Measurements from ENCODE around the gene GFY. TPM values are rescaled to one million over a fixed set of nuclear protein-coding genes. Genes with fewer than 3 reads are reported as not detected.
A peak's percentile ranks its signal among the peaks of the same experiment; 100 is the strongest.

The GFY gene, protein sequence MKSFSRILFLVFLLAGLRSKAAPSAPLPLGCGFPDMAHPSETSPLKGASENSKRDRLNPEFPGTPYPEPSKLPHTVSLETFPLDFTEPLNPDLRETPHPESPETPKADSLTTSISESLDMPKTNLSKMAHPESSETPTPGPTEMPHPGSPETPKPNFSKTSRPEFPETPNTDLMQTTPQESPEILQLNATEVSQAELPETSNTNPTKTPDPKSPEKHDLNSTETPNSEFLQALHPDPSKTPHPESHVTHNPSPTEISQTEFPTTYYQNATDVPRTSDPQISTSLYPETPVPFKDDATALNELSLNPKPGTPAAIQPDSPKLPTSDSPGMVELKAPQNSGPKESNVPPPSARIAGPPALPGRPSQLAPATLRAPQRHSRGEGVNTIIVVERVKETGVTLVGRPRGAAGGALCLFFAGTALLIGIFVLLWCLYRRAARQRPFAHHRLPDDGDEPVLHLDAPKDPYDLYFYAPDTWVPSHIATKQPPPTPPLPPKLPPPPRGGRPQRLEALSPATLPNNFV
- total RNA-seq (2014; rRNA removed; shearing (Covaris generic); ENCODE audit: low replicate concordance), result not detected in 2 replicates

DNA sequence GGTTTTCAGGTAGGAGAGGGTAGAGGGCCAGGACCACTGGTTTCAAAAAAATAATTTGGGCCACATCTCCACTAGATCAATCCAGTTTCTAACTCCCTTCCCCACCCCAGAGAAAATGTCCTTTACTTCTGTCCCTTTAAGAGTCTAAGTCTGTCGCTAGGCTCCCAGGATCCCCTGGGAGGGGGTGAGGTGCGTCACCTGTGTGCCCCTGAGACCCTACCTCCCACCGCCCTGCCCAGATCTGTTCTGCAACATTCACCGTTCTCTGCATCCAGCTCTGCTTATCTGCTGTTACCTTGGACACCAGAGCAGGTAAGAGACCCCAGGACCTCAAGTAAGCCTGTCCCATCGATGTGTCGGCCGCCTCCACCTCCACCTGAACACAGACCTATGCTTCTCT is at the start of gene GFY:
Gene GFY, plus strand, starts transcription at position 211 of the 400 bp plus-strand sequence. CDS start 1,043 bp downstream, outside the sequence.
- DNase-seq (ENCODE audit: low read depth), result no peak
- in situ Hi-C loops (cut with HindIII; ENCODE audit: low pct_unique_long_range_greater_than_20kb, low sequenced_read_pairs), result no loop called here

DNA sequence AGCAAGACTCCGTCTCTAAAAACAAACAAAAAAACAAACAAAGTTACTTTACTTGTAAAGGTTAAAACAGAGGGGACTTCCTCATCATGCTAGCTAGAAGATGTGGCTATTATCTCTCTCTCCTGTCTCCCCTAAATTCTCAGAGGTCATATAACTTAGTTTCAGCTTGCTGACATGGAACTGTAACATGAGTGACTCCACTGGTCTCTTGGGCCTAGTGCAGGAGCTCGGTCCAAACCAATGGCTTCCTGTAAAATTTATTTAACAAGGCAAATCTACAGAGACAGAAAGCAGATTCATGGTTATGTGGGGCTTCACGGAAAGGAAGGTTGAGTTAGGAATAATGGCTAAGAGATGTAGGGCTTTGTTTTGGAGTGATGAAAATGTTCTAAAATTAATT is 46.7 kb upstream of the GFY start:
- no peak for DNase-seq (ENCODE audit: low read depth)
- in situ Hi-C loops (cut with HindIII; ENCODE audit: low pct_unique_long_range_greater_than_20kb, low sequenced_read_pairs), result no loop called here

DNA sequence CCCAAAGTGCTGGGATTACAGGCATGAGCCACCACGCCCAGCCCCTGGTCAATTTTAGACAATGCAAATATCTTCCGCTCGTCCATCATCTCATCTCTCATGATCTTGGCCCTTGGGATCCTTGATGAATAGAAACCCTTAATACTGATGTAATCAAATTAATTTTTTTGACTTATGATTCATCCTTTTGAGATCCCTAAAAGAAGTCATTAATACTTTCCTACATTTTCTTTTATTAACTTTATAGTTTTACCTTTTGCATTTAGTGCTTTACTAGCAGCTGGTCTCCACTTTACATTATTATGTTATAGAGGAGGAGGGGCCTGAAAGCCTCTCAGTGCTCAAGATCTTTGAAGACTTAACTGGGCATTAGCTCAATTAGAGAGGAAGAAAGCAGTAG is 44.8 kb upstream of the GFY start:
- in situ Hi-C loops (cut with HindIII; ENCODE audit: low pct_unique_long_range_greater_than_20kb, low sequenced_read_pairs), result no loop called here
- no peak for DNase-seq (ENCODE audit: low read depth)

DNA sequence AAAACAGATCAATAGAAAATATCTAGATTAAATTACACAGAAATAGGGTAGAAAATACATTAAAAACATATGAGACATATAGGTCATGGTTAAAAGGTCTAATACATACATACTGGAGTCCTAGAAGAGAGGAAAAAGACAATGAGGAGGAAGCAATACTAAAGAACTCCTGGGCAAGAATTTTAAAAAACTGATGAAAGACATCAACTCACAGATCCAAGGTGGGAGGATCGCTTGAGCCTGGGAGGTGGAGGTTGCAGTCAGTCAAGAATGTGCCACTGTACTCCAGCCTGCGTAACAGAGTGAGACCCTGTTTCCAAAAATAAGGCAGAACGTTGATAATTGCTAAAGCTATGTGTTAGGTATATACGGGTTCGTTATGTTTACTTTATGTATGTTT is 42.5 kb upstream of the GFY start:
- in situ Hi-C loops (cut with HindIII; ENCODE audit: low pct_unique_long_range_greater_than_20kb, low sequenced_read_pairs), result no loop called here
- no peak for DNase-seq (ENCODE audit: low read depth)

DNA sequence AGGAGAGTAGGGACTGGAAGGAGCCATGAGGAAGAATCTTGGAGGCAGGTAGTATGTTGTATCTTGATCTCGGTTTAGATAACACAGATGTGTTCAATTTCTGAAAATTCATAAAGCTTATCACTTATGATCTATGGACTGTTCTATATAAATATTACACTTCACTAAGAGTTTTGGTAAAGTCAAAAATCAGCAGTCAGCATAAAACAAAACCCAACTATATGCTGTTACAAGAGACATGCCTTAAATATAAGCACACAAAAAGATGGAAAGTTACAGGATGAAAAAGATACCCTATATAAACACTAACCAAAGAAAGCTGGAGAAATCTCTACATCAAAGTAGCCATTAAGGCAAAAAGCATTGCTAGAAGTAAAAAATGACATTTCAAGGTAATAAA is 41.6 kb upstream of the GFY start:
- in situ Hi-C loops (cut with HindIII; ENCODE audit: low pct_unique_long_range_greater_than_20kb, low sequenced_read_pairs), result no loop called here
- no peak for DNase-seq (ENCODE audit: low read depth)

DNA sequence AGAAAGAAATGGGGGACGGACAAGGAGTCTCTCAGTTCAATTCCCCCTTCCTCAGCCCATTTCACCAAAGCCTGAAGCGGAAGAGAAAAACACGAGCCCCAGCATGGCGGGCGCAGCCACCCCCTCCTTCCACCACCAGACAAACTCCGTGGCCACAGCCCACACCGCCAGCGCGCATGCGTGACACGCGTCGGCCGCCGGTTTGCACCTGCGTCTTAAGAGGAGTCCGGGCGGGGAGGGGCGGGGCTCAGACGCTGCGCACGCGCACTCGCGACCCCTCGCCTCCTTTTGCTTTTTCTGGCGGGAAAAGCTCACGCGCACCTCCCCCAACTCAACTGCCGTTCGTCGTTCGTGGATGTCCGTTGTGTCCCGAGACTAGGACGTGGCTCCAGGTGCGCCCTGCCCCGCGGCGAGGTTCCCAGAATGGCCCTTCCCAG is 37.2 kb upstream of the GFY start, which contains the start of gene KASH5:
Gene KASH5, plus strand, starts transcription at position 314 of the 437 bp plus-strand sequence. CDS start 2,635 bp downstream, outside the sequence.
- in situ Hi-C loops (cut with HindIII; ENCODE audit: low pct_unique_long_range_greater_than_20kb, low sequenced_read_pairs), result no loop called here
- DNase-seq (ENCODE audit: low read depth), result no peak

DNA sequence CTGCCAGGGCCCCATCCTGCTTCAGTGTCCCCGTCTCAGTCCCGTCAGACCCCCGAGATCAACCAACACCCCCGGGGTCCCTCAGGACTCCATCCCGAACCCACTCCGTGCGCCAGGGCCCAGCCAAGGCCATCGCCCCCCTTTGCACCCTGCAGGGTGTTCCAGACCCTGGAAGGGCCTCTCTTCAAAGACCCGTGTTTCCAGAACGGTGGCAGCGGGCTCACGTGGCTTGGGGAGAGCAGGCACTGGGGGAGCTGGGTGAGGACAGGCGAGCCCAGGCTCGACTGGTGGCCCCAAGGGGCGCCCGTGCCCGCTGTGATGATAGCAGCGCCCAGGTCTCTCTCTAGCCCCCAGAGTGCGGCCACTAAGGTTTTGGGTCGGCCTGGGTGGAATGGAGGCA is 35.8 kb upstream of the GFY start:
- DNase-seq (ENCODE audit: low read depth), result no peak
- in situ Hi-C loops (cut with HindIII; ENCODE audit: low pct_unique_long_range_greater_than_20kb, low sequenced_read_pairs), result no loop called here

DNA sequence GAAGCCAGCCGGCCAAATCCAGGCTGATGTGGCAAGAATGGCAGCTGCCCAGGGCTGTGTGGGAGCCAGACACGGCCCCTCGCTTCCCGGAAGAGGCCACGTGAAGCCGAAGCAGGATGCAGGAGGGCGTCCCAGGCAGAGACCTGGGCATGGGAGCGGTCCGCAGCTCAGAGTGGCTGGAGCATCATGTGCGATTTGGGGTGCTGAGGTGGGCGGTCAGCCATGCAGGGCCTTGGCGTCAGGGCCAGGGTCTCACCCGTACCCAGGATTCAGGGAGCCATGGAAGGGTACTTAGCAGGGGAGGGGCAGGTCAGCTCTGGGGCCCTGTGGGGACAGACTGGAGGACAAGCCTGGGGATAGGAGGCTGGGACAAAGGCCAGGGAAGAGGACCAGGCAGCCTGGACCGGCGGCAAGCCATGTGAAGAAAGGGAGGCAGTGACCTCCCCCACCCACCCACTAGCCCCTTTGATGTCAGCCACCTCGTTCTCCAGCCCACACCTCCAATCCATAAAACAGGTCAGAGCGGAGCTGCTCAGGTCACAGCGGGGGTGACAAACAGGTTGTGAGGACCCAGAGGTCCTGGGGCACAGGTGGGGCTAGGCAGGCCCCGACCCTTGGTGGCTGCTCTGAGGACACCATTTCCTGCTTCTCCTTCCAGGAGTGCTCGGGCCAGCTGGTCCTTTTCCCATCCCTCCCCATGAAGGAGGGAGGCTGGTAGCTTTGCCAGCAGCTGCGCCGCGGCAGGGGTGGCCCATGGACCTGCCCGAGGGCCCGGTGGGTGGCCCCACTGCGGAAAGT is 34.9 kb upstream of the GFY start:
- DNase-seq (ENCODE audit: low read depth), result no peak
- in situ Hi-C loops (cut with HindIII; ENCODE audit: low pct_unique_long_range_greater_than_20kb, low sequenced_read_pairs), result no loop called here

DNA sequence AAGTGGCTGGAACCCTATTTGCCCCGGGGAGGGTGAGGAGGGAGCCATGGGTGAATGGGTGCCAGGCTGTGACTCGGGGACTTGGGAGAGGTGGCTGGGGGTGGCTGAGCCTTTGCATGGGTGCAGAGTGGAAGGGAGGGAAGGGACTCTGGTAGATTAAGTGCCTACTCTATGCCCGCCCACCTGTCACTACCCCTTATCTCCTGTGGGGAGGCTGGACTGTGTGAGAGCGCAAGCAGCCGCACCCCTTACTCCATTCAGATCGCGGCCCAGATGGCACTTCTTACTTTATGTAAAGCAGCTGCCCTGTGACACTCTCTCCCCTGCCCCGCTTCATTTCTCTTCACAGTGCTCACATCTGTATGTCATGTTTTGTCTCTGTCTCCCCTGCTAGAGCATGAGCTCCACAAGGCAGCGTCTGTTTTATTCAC is 34.2 kb upstream of the GFY start:
- DNase-seq (ENCODE audit: low read depth), result no peak
- in situ Hi-C loops (cut with HindIII; ENCODE audit: low pct_unique_long_range_greater_than_20kb, low sequenced_read_pairs), result no loop called here

DNA sequence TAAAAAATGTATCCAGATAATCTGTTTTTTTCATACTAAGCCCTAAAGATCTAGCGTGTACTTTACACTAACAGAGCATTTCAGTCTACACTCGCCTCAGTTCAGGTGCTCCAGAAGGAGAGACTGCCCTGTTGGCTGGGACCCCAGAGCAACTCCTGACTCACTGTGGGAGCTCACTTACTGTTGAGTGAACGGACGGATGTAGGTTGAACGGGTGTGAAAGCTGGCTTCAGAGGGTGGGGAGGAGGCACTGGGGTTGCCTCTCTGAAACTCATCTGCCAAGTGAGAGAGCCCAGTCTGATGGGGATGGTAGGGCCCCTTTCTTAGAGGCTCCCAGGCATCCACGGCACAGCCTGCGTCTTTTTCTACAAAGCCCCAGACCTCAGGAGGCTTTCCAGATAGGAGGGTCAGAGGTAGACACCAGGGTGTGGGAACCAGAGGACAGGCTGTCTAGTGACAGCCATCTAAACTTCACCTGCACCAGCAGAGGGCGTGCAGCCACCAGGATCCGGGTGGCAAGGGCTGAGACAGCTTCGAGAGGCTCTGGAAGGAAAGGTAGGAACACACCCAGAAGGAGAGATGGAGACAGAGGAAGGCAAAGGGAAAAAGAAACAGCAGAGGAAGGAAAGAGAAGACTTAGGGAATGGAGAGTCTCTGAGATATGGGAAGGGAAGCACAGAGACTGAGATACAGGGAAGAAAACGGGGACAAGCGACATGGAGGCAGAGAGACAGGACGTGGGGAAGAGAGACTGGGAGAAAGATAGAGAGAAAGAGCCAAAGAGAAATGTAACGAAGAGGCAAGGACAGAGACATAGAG is 33.4 kb upstream of the GFY start:
- peak; percentile 69 for DNase-seq (ENCODE audit: low read depth)
- in situ Hi-C loops (cut with HindIII; ENCODE audit: low pct_unique_long_range_greater_than_20kb, low sequenced_read_pairs), result no loop called here

DNA sequence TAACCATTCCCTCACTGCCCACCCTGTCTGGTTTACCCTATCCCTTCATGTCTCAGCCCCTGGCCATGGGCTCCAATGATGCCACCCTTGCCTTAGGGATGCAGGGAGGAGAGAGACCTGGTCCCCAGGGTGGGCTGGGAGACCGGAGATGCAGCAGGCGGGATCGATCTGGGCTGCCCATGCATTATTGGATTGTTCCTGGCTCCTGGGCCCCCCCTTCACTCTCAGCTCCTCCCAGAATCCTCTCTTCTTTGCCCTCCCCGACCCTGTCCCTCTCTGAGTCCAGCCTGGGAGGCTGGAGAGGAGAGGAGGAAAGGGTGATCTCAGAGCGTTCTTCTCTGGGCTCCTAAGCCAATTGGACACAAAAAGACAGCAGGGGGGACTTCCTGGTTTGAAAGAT is 31.3 kb upstream of the GFY start:
- DNase-seq (ENCODE audit: low read depth), result no peak
- in situ Hi-C loops (cut with HindIII; ENCODE audit: low pct_unique_long_range_greater_than_20kb, low sequenced_read_pairs), result no loop called here

DNA sequence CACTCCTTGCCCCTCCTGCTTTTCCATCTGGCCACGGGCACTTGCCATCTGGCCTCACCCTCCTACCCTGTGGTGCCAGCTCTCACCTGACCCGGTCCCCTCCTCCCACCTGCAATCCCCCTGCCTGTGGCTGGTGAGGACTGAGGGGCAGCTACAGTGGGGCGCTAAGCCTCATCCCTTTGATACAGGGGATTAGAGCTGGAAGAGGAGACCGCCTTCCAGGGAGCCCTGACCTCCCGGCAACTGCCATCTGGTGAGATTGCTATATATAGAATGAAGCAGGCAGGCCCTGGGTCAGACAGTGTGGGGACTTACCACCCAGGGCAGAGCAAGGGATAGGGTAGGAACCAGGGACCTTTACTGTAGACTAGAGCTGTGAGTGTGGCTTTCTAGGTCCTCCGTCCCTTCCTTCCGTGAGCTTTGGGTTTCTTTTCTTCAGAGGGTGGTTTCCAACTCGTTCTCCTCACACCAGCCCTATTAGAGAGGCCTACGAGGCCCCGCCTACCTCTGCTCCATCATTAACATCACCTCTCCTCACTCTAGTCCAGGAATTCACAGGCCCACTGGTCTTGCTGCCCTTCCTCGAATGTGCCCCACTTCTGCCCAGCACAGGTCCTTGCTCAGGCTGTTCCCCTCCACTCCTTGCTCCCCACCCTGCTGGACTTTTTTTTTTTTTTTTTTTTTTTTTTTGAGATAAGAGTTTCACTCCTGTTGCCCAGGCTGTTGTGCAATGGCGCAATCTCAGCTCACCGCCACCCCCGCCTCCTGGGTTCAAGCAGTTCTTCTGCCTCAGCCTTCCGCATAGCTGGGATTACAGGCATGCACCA is 29.4 kb upstream of the GFY start:
- in situ Hi-C loops (cut with HindIII; ENCODE audit: low pct_unique_long_range_greater_than_20kb, low sequenced_read_pairs), result no loop called here
- DNase-seq (ENCODE audit: low read depth), result no peak

DNA sequence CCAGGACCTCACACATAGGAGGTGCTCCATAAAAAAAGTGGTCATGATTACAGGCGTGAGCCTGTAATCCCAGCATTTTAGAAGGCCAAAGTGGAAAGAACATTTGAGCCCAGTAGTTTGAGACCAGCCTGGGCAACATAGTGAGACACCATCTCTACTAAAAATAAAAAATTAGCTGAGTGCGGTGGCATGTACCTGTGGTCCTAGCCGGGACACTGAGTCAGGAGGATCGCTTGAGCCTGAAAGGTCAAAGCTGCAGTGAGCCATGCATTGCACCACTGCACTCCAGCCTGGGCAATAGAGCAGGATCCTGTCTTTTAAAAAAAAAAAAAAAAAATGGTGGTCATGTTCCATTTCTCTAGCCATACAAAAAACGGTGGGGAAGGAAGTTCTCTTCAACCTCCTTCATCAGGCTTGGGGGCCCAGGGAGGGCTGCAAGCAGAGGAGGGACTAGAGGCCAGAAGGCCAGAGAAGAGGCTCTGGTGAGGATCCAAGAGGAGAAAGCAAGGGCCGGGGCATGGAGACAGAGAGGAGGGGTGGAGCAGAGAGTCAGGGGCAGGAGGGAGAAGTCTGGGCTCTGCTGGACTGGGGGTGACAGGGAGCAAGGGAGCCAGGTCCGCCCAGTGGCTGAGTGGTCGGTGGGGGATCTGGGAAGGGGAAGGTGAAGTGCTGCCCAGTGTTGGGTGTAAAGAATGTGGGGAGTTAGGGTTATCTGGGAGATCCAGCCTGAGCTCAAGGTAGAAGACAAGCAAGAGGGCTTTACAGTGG is 28.3 kb upstream of the GFY start:
- no peak for DNase-seq (ENCODE audit: low read depth)
- in situ Hi-C loops (cut with HindIII; ENCODE audit: low pct_unique_long_range_greater_than_20kb, low sequenced_read_pairs), result no loop called here

DNA sequence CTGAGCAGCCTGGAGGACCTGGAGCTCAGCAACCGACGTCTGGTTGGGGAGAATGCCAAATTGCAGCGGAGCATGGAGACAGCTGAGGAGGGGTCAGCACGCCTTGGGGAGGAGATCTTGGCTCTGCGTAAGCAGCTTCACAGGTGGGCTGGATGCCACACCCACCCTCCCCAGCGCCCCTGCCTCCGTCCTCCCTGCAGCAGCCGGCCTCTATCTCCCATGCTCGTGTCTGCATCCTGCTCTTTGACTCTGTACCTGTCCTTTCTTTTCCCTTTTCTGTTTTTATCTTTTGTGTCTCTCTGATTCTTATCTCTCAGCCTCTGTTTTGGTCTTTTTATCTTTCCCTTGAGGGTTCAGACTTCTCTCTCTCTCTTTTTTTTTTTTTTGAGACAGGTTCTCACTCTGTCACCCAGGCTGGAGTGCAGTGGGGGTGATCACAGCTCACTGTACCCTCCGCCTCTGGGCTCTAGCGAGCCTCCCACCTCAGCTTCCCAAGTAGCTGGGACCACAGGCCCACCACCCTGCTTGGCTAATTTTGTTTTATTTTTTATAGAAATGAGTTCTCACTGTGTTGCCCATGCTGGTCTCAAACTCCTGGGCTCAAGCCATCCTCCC is 27.1 kb upstream of the GFY start:
- DNase-seq (ENCODE audit: low read depth), result no peak
- in situ Hi-C loops (cut with HindIII; ENCODE audit: low pct_unique_long_range_greater_than_20kb, low sequenced_read_pairs), result no loop called here

DNA sequence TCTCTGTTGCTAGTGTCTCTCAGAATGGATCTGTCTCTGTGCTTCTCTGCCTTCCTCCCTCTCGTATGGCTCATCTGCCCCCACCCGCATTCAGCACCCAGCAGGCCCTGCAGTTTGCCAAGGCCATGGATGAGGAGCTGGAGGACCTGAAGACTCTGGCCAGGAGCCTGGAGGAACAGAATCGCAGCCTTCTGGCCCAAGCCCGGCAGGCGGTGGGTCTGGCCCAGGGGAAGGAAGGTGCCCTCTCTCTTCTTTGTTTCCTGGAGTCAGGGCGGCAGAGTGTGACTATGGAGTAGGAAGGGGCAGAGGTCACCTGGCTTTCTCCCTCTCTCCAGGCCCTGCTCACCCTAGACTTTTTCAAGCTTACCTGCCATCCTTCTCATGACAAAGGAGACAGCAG is 26.3 kb upstream of the GFY start:
- in situ Hi-C loops (cut with HindIII; ENCODE audit: low pct_unique_long_range_greater_than_20kb, low sequenced_read_pairs), result no loop called here
- no peak for DNase-seq (ENCODE audit: low read depth)

DNA sequence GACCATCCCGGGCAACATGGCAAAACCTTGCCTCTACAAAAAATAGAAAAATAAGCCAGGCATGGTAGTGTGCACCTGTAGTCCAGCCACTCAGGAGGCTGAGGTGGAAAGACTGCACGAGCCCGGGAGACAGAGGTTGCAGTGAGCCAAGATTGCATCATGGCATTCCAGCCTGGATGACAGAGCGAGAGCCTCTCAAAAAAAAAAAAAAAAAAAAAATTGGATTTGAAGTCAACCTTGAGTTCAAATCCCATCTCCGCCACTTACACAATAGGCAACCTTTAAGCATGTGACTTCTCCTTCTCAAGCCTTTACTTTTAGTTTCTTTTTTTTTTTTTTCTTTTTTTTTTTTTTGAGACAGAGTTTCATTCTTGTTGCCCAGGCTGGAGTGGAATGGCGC is 25.2 kb upstream of the GFY start:
- in situ Hi-C loops (cut with HindIII; ENCODE audit: low pct_unique_long_range_greater_than_20kb, low sequenced_read_pairs), result no loop called here
- no peak for DNase-seq (ENCODE audit: low read depth)
